Effector CD8-positive, alpha-beta T cell (primary cell): ENCODE measurements around the gene PNPLA8.
"Not testable (repeated sequence)": the region's sequence is repeated elsewhere in the genome, so short reads cannot be mapped to it uniquely, and the experiment has no call there.

Experiments used
- DNase-seq: peaks from one replicate; lab custom pipeline; 2025; lab: John Stamatoyannopoulos, UW

PNPLA8 gene

DNA sequence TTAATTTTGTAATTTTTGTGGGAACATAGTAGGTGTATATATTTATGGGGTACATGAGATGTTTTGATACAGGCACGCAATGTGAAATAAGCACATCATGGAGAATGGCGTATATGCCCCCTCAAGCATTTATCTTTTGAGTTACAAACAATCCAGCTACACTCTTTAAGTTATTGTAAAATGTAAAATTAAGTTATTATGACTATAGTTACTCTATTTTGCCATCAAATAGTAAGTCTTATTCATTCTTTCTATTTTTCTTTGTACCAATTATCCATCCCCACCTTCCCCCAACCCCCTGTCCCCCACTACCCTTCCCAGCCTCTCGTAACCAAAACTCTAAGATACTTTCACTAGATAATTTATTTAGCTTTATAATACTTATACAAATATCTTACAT, 7.8 kb upstream of the PNPLA8 start:
- DNase-seq = no peak

DNA sequence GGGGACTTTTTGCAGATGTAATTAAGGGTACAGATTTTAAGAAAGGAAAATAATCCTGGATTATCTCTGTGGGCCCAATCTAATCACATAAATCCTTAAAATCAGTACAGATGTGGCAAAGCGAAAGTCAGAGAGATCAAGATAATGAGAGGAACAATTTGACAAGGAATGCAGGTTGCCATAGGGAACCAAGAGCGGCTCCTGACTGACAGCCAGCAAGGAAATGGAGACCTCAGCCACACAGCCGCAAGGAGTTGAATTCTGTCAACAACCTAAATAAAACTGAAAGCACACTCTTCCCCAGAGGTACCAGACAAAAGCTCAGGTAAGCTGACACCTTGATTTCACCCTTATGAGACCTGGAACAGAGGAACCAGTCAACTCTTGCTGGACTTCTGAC, 3.4 kb upstream of the PNPLA8 start:
- no peak for DNase-seq

DNA sequence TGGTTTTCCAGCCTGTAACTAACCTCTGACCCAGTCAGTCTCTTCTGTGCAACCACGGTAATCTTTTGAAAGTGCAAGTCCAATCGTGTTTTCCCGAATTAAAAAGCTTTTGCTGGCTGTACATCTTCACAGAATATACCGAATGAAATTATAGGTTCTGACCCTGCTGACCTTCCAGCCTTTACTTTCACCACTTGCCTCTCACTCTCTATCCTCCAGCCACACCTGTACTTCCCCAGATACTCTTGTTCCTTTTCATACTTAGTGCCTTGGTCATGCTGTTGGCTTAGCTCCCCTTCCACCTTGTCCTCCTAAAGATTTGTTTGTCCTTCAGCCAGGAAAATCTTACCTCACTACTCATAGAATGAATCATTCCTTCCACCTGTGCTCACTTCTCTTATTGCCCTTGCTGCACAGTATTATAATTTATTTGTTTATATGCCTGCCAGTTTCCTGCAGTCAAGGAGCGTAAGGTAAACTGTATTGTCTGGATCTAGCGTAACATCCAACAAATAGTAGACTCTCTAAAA, 2.3 kb upstream of the PNPLA8 start:
- DNase-seq = no peak

DNA sequence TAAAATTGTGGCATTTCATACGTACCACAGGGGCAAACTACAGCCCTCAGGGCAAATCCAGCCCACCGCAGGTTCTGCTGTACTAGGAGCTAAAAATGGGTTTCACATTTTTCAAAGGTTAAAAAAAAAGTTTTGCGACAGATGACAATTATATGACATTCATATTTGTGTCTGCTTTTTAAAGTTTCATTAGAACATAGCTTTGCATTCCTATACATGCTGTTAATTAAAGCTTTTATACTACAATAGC, 758 bp upstream of the PNPLA8 start:
- no peak for DNase-seq

DNA sequence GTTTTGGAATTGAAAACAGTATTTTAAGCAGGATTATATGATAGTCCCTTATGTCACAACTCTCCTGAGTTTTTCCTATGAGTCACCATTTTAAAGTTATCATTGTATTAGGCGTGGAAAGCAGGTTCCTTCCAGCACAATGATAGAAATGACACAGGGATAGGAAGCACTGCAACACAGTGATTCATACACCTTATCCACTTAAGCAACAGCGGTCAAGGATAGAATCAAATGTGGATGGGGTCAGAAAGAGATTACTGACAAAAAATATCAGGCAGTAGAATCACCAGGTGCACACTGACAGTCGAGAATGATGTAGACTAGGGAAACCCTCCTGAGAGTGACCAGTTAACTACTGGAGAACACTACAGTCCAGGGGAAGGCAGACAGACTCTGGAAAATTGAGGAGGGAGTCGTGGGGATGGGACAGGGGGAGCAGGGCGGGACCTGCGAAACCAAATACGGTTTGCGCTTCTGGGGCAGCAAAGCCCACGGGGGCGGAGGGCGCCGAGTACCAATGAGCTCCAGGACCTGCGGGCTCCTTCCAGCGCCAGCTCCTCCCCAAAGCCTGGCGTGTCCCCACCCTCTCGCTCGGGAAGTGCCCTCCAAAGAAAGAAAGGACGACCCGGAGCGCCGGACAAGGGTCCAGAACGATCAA, 479 bp downstream of the PNPLA8 start:
- no peak for DNase-seq

DNA sequence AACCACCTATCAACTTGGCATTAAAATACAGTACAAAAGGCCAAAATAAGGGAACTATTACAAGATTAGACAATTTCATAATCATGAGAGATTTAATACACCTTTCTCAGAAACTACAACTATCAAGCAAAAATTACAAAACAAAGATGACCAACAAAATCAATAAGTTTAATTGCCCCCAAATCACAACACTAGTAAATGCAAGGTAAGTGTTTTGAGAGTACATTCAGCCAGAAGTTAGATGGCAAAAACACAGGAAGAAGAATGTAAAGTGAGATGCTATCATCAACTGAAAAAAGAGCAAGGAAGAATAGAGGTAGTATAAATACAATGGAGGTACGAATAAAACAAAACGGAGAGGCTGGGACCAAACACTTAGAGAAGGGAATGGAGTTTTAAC, 3.2 kb downstream of the PNPLA8 start:
- DNase-seq = no peak

DNA sequence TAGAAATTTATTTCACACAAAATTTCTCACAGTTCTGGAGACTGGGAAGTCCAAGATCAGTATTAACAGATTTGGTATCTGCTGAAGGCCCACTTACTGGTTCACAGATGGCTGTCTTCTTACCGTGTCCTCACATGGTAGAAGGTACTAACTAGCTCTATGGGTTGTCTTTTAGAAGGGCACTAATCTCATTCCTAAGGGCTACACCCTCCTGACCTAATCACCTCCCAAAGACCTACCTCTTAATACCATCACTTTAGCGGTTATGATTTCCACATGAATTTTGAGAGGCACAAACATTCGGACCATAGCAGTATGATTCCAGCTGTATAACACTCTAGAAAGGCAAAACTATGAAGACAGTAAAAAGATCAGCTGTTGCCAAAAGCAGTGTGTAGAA, 8.0 kb downstream of the PNPLA8 start:
- no peak for DNase-seq

DNA sequence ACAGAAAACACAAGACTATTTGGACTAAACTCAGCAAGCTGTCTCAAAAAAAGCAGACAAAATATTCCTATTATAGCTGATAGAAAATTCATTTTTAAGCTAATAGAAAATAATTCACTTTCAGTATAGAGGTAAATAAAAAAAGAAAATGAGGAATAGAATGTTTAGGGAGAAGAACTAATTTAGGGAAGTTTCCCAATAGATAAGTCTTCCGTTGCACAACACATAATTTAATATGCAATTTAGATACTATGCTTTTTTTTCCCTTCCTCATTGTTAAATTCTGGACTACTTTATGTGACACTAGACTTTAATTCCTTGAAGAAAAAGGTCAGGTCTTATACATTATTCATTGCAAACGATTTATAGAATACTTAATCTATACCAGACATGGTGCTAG, 10.3 kb downstream of the PNPLA8 start:
- DNase-seq = no peak

DNA sequence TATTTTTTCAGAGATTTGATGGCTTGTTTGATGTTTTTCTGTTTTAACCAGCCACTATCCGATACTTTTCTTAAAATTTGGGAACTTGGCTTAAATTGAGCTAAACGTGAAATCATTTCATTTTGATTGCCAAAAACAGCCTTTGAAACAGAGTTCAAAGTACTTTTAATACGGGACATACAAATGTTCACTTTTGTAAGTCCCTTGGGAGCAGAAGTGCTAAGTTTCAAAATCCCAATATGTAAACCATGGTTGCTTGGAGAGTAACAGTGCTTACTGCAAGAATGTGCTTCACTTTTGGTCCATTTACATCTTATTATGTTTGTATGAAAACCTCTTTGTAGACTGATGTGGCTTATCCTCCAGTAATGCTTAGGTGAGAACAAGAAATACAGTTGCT, 10.9 kb downstream of the PNPLA8 start:
- no peak for DNase-seq

DNA sequence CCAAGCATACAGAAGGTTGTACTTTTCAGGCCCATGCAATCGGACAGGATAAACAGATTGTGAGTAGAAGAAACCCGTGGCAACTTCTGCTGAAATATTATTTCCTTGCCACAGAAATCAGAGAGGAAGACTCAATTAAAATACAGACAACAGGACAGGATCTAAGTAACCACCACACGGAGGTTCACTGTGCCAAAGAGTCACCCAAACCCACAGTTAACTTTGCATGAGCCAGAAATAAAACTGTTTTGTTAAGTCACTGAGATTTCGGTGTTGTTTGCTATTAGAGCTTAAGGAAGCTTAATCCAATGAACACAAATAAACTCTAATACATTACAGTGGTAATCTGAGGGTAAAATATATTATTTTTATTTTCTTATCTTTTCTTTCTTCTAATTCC, 14.0 kb downstream of the PNPLA8 start:
- DNase-seq = no peak

DNA sequence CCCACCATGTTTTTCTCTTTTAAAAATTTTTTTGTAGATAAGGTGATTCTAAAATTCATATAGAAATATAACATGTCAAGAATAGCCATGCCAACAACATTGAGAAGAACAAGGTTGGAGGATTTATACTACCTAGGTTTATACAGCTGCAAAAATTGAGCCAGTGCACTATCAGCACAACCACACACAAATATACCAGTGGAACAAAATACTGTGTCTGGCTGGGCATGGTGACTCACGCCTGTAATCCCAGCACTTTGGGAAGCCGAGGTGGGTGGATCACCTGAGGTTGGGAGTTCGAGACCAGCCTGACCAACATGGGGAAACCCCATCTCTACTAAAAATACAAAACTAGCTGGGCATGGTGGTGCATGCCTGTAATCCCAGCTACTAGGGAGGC, 21.4 kb downstream of the PNPLA8 start:
- not testable (repeated sequence) for DNase-seq

DNA sequence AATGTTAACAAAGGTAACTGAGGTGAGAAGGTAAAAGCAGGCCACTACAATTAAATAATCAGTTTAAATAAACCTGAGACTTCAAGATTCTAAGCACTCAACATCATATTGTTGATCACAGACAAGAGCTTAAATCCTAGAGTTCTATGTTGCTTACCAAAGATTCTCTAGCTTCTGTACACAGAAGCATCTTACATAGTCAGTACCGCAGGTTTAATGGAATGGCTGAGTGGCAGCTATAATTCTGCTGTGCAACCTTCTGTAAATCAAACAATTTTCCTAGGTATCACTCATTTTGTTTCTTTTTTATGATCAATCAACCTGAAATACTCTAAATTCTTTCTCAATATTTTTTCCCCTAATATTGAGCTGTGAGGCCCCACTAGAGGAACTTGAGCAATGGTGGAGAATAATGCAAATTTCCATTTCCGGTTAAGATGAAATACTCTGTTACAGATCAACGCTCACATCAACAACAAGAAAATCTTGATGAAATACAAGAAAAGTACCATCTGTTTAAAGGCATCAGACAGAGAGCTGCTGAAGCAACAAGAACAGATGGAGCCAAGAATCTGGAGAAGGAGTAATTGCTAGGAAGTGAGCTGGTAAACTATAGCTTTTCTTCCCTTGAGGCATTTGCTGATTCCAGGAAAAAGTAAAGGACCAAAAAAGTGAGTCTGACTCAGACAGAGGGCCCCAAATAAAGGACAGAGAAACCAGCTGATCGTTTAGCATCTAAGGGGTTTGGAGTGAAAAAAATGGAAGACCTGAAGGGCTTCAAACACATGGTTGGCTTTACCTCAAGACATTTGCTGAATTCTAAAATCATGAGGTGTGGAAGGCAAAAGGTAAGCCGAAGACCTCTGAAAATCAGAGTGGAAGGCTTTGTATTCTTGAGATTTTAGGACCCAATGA, 22.6 kb downstream of the PNPLA8 start:
- DNase-seq = no peak

DNA sequence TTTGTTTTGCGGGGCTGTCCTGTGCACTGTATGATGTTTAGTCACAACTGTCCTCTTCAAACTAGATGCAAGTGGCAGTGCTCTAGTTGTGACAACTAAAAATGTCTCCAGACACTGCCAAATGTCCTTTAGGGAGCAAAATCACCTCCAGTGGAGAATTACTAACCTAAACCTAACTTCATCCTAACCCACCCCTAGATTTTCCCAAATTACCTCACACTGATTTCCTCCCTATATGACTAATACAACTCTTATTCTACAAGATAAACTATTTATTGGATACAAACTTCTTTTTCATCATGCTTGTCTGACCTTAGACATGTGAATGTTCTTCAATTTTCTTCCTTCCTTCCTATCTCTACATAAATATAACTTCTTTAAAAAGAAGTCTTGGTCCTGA, 26.4 kb downstream of the PNPLA8 start:
- DNase-seq = no peak

DNA sequence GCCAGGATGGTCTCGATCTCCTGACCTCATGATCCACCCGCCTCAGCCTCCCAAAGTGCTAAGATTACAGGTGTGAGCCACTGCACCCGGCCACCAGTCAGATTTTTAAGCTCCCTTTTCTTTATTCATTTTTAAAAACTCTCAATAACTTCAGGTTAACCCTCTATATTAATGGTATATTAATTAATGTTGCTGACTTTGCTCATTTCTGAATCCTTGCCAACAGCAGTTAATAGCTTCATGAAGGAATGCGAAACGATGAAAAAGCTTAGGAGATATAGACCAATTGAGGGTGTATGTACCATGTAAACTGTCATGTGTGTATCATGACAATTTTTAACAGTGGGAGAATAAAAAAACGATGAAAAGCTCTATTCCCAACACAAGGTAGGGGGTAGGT, 27.5 kb downstream of the PNPLA8 start:
- no peak for DNase-seq

DNA sequence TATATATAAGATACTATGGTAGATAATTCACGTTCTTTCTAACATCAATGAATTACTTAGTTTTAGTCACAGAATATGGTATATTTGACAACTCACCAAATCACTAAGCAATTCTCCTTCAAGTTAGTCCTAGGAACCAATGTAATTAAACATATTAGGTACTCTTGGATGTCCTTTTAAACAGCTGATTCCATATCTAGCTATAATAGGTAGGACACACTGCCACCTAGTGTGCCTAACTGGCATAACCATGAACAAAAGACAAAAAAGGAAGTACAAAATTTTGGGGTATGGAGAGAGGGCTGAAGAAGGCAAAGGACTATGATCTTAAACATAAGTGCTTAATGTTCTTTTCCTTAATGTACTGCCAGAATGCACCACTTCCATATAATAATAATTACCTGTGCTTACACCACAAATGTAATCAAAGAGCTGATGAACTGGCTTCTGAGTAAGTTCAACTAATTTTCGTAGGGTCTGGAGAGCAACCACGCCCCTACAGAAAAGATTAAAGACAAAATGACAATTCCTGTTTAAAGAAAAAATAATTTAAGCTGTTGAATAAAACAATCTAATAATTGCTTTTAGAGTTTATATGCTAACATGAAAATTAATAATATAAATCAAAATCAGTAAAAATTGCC, 28.7 kb downstream of the PNPLA8 start:
- peak; percentile 35 for DNase-seq

DNA sequence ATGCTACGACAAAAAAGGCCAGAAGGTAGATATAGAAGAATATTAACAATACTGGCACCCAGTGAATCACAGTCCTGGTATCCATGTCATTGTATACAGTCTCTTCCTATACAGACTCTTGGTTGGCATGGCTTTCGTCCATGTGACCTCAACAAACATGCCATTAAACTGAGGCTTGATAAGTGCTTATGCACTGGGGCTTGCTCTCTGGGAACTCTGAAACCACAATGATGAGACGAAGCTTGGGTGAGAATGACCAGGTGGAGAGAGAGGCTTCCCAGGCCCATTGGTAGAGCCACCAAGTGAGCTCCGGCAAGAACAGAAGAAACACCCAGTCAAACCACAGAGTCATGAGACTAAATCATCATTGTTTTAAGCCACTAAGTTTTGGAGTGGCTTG, 33.2 kb downstream of the PNPLA8 start:
- no peak for DNase-seq

DNA sequence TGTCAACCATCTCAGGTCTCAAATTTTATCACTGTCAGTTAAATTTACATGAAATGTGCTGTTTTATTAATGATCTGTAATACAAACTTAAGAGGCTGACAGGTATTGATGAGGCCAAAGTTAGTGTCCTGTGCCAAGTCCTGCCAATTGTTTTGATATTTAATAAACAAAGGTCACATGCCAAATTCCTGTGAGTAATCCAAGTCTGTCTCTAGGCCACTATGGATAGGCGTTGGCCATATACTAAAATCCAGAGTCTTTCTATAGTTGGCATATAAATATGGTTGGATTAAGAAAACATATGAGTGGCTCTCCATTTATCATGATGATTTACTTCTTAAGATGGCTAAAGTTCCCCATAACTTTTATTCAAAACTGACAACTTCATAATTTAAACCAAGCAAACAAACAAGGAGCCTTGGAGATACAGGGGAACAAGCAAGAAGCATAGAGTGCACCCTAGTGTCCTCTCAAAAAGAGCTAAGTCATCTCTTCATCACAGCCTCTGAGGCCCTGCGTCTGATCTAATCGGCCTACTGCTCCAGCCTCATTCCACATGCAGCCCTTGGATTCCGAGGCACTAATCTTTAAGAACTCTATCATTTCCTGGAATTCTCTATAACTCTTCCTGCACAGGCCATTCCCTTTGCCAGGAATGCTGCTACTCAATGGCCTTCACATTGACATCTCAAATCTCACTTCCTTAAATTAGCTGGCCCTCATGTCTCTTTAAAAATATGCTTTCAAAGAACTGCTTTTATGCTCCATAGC, 37.0 kb downstream of the PNPLA8 start:
- DNase-seq = no peak

DNA sequence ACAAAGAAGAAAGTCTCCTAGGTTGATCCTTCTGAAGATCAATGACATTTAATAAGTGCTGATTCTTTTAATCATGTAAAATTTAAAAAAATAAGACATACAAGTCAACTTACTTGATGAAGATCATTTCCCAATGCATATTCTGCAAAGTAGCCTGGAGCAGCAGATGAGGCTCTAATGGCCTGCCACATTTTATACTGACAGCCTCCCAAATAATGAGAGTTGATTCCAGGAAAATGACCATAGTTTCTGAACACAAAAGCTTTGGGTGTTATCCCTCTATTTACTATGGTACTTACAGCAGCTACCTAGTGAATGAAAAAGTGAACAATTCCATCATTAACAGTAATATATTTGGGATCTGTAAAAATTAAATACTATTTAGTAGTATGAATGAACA, 38.3 kb downstream of the PNPLA8 start:
- no peak for DNase-seq

DNA sequence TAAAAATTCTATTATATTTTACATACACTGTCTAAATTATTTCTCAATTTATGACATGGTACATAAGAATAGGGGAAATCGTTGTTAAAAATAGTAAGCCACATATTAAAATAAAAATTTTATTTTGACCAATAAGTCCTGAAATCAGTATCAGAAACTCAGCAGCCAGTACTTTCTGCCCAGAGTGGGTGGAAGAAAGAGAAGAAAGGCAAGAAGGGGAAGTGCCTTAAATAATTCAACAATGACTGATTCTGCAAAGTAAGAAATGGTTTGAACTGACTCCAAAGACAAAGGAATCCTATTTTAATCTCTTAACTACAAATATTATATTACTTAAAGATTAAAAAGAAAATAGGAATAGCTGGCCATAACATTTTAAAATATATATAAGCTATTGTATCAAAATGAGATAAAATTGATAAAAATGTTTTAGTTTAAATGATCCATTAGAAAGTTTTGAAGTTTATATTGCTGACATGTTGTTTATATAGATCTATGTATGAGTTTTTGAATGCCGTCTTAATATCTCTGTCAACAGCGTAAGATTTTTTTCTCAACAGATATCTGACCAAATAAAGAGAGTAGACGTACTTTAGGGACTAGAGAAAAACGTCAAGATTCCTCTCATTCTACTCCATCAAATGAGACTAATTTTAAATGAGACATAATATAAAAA, 39.5 kb downstream of the PNPLA8 start:
- no peak for DNase-seq

DNA sequence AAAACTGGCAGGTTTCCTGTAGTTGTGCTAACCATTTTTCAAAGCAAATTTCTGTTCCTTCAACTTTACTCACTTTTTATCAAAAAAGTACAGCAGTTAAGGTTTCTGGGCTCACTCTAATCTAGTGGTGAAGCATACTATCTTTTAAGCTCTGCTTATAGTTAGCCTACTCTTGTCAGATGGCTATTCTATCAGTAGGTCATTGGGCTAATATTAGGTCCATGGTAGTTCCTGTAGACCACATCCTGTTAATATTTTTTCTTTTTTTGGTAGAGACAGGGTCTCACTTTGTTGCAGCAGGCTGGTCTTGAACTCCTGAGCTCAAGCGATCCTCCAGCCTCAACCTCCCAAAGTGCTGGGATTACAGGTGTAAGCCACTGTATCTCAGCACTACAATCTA, 41.8 kb downstream of the PNPLA8 start:
- DNase-seq = no peak

DNA sequence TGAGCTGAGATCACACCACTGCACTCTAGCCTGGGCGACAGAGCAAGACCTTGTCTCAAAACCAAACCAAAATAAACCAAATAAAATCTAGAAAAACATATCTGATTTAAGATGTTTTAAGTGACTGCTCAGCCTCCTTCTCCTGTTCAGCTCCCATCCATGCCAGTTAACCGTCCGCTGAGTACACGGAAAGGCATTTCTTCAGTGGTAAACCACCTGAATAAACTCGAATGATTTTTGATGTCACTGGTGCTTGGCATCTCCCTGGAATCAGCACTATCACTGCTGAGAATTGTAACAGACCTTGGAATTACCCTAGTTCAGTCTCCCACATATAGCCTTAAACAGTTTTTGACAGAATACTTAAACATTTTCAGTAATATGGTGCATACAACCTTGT, 45.6 kb downstream of the PNPLA8 start:
- DNase-seq = no peak

DNA sequence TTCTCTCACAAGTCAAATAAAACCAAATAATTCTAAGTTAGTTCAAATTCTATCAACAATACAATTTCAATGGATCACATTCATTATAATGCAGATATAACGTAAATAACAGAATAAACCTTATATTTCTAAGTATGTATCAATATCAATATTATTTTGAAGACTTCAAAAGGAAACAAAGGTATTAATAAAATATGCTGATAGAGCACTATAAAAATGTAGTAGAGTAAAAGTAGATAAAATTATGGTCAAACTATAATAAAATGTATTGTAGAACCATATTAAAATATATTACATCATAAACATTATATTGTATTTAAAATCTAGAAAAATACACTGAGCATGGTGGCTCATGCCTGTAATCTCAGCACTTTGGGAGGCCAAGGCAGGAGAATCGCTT, 46.2 kb downstream of the PNPLA8 start:
- DNase-seq = no peak
